Endodermal cell (in vitro differentiated cells): Measurements from ENCODE around the gene FHL1. TPM values are rescaled to one million over a fixed set of nuclear protein-coding genes. Genes with fewer than 3 reads are reported as not detected.

Source experiments
- DNase-seq: peaks from one replicate; pipeline ENCODE4 v3.0.0-alpha.2; 2017
- H3K27ac ChIP-seq: 2 replicates; pipeline ENCODE4 v1.5.1; 2013; ENCODE audit warnings: mild to moderate bottlenecking, low read depth, low read length, moderate library complexity
- H3K27me3 ChIP-seq: 2 replicates; pipeline ENCODE4 v1.6.1; 2013; ENCODE audit warnings: mild to moderate bottlenecking, low read length, moderate library complexity; ENCODE audit not compliant: insufficient read depth, control insufficient read depth, poor library complexity, severe bottlenecking
- H3K36me3 ChIP-seq: 2 replicates; pipeline ENCODE4 v1.7.0; 2013; ENCODE audit warnings: mild to moderate bottlenecking, low read length, moderate library complexity; ENCODE audit not compliant: control insufficient read depth, insufficient read depth
- H3K4me1 ChIP-seq: one replicate; pipeline ENCODE4 v1.7.0; 2013; ENCODE audit warnings: low read length; ENCODE audit not compliant: control insufficient read depth, insufficient read depth
- H3K4me3 ChIP-seq: 2 replicates; pipeline ENCODE4 v1.5.1; 2013; ENCODE audit warnings: mild to moderate bottlenecking, low read length, moderate library complexity
- H3K9ac ChIP-seq: 2 replicates; pipeline ENCODE4 v1.6.1; 2013; ENCODE audit warnings: mild to moderate bottlenecking, low read length, moderate library complexity; ENCODE audit not compliant: poor library complexity, severe bottlenecking; ENCODE audit errors: extremely low read depth
- H3K9me3 ChIP-seq: 2 replicates; pipeline ENCODE4 v1.6.1; 2013; ENCODE audit warnings: mild to moderate bottlenecking, low read length, moderate library complexity; ENCODE audit not compliant: control insufficient read depth
- H3K27ac Mint-ChIP-seq: 2 replicates; pipeline ENCODE4 v1.8.0; 2020; ENCODE audit warnings: mixed read lengths
- H3K27me3 Mint-ChIP-seq: 2 replicates; pipeline ENCODE4 v1.8.0; 2021; ENCODE audit warnings: mild to moderate bottlenecking, mixed read lengths; ENCODE audit not compliant: insufficient read depth
- H3K36me3 Mint-ChIP-seq: 2 replicates; pipeline ENCODE4 v1.8.0; 2020; ENCODE audit warnings: low read depth, mixed read lengths
- H3K4me1 Mint-ChIP-seq: 2 replicates; pipeline ENCODE4 v1.8.0; 2020; ENCODE audit warnings: mixed read lengths
- H3K4me3 Mint-ChIP-seq: 2 replicates; pipeline ENCODE4 v1.8.0; 2020; ENCODE audit warnings: mild to moderate bottlenecking, moderate library complexity, mixed read lengths
- H3K9me3 Mint-ChIP-seq: 2 replicates; pipeline ENCODE4 v1.8.0; 2020; ENCODE audit warnings: mild to moderate bottlenecking, mixed read lengths
- WGBS, 2 experiments: methylation state at CpG; one replicate each; pipeline versions ENCODE4 v1.1.5 to v1.1.7; 2013; ENCODE audit warnings: missing lambda C conversion rate in 2 of 2, mixed read lengths in 1 of 2; ENCODE audit not compliant: insufficient coverage in 1 of 2, insufficient read length in 1 of 2; 5-methylcytosine and 5-hydroxymethylcytosine counted together
- total RNA-seq, 2 donors: library from RNA; stranded (reverse); fragmentation: NEBNext Ultra II Directional in 1 of 2; extraction: Animal tissue kit (Norgen Biotek cat#: 25700) in 1 of 2; gene quantifications; 2 replicates in 1 of 2; 3 replicates in 1 of 2; pipeline ENCODE4 v1.2.1, GENCODE V29; 2021
- TF ChIP-seq, protein P1 (sequence below): fragments of 200-600 bp; sonication (generic); conservative IDR thresholded peaks from 2 replicates; pipeline ENCODE4 v1.5.0; 2021; ENCODE audit warnings: antibody characterized with exemption, mild to moderate bottlenecking

The FHL1 gene
- total RNA-seq, 2 donors from 2014 or later: 3.7 to 19.3 TPM

- Mint-ChIP-seq H3K36me3 (no peaks in the 10 kb centered on the region), H3K4me3 (no peak overlapping the region), H3K9me3 (peaks cover 40% of the 10 kb centered on the region), H3K27ac (no peak overlapping the region), H3K4me1 (no peaks in the 10 kb centered on the region), H3K27me3 (no peaks in the 10 kb centered on the region)
- no peak for DNase-seq
- Histone ChIP-seq H3K9ac (no peak overlapping the region), H3K4me1 (no peaks in the 10 kb centered on the region), H3K36me3 (no peaks in the 10 kb centered on the region), H3K4me3 (no peak overlapping the region), H3K27me3 (no peaks in the 10 kb centered on the region), H3K27ac (no peak overlapping the region), H3K9me3 (no peaks in the 10 kb centered on the region)
- no CpG with 5 or more reads among the region's 1 CpG for WGBS, 2 experiments
- TF ChIP-seq, protein P1, sequence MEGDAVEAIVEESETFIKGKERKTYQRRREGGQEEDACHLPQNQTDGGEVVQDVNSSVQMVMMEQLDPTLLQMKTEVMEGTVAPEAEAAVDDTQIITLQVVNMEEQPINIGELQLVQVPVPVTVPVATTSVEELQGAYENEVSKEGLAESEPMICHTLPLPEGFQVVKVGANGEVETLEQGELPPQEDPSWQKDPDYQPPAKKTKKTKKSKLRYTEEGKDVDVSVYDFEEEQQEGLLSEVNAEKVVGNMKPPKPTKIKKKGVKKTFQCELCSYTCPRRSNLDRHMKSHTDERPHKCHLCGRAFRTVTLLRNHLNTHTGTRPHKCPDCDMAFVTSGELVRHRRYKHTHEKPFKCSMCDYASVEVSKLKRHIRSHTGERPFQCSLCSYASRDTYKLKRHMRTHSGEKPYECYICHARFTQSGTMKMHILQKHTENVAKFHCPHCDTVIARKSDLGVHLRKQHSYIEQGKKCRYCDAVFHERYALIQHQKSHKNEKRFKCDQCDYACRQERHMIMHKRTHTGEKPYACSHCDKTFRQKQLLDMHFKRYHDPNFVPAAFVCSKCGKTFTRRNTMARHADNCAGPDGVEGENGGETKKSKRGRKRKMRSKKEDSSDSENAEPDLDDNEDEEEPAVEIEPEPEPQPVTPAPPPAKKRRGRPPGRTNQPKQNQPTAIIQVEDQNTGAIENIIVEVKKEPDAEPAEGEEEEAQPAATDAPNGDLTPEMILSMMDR: no peak
These were observed 36.6 kb downstream of the FHL1 start for GRCh38 chrX:136183917-136184316.

DNA sequence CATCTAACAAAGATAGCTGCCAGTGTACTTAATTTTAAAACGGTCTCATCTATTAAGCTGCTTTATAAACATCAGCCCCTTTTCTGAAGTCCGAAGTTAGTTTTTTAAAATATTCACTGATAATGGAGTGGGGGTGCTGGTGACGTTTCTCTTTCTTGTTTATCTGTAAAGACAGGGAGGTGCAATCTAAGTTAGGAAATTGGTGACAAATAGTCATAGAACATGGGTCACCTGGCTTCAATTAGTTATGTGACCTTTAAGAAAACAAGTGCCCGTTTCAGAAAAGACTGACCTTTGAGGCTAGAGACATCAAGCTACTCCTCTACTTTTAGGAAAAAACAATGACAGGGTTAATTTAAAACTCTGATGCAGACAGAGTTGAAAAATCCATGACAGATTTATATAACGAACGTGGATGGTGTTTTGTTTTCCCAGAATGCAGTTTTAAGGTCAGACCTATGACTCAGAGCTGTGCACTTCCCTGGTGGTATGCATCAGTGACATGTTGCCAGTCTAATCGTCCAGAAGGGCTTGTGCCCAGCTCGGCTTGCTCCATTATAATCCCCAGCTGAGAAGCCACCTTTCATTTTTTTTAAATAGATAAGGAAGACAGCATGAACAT, 38.2 kb downstream of the FHL1 start:
- Histone ChIP-seq H3K4me3 (no peak overlapping the region), H3K9ac (no peak overlapping the region), H3K27ac (no peak overlapping the region), H3K9me3 (no peaks in the 10 kb centered on the region), H3K27me3 (no peaks in the 10 kb centered on the region), H3K4me1 (no peaks in the 10 kb centered on the region), H3K36me3 (no peaks in the 10 kb centered on the region)
- 78% methylated on average over 7 of the region's 8 CpGs; no CpG with 5 or more reads in 1 of the 2 experiments for WGBS, 2 experiments
- H3K27me3 Mint-ChIP-seq: no peaks in the 10 kb centered on the region
- no peak overlapping the region for H3K27ac Mint-ChIP-seq
- peaks cover 32% of the 10 kb centered on the region for H3K9me3 Mint-ChIP-seq
- H3K4me1 Mint-ChIP-seq: no peaks in the 10 kb centered on the region
- H3K4me3 Mint-ChIP-seq: no peak overlapping the region
- no peak for DNase-seq
- H3K36me3 Mint-ChIP-seq: no peaks in the 10 kb centered on the region
- TF ChIP-seq, protein P1: no peak

DNA sequence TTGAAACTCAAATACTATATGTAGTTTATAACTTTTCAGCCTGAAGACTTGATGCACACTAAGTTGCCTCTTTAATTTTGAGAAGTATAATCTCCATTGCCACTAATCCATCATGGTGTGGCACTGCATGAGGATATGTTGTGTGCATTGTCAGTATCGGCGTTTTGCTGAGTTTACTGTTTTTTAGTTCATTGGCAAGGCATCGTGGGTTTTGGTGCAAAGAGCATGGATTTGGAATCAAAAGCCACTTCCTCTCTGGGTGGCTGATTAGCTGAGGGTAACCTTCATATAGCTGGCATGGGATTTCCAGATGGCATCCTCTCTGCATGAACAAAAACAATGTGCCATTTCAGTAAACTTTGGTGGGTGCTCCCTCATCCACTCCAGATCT, 38.7 kb downstream of the FHL1 start:
- no peak overlapping the region for H3K9ac ChIP-seq
- Mint-ChIP-seq H3K27me3 (no peaks in the 10 kb centered on the region), H3K4me3 (no peak overlapping the region), H3K36me3 (no peaks in the 10 kb centered on the region), H3K27ac (no peak overlapping the region), H3K4me1 (no peaks in the 10 kb centered on the region), H3K9me3 (peaks cover 35% of the 10 kb centered on the region)
- 90% methylated on average over 3 of the region's 3 CpGs; no CpG with 5 or more reads in 1 of the 2 experiments for WGBS, 2 experiments
- H3K36me3 ChIP-seq: no peaks in the 10 kb centered on the region
- TF ChIP-seq, protein P1: no peak
- H3K4me3 ChIP-seq: no peak overlapping the region
- H3K9me3 ChIP-seq: no peaks in the 10 kb centered on the region
- DNase-seq: no peak
- H3K4me1 ChIP-seq: no peaks in the 10 kb centered on the region
- H3K27me3 ChIP-seq: no peaks in the 10 kb centered on the region
- H3K27ac ChIP-seq: no peak overlapping the region
